Measurements from ENCODE around the gene ZNF417. TPM values are rescaled to one million over a fixed set of nuclear protein-coding genes. Genes with fewer than 3 reads are reported as not detected.
A peak's percentile ranks its signal among the peaks of the same experiment; 100 is the strongest.
"Not testable (repeated sequence)": the region's sequence is repeated elsewhere in the genome, so short reads cannot be mapped to it uniquely, and the experiment has no call there.

Gene ZNF417
- total and polyA plus RNA-seq, 11 donors: 3.8 to 15.6 (median 8.9) TPM

GRCh38 chr19:57872450-57872849, 43.9 kb downstream of the ZNF417 start:
- no peak overlapping the region for H3K27ac ChIP-seq
- H3K4me3 ChIP-seq: no peak overlapping the region
- no peak for DNase-seq
- no peaks in the 10 kb centered on the region for H3K4me1 ChIP-seq
- H3K9me3 ChIP-seq: peaks cover 0 to 97% (median 66%) of the 10 kb centered on the region in 12 donors
- no peak for ATAC-seq
- TF ChIP-seq, protein P1, sequence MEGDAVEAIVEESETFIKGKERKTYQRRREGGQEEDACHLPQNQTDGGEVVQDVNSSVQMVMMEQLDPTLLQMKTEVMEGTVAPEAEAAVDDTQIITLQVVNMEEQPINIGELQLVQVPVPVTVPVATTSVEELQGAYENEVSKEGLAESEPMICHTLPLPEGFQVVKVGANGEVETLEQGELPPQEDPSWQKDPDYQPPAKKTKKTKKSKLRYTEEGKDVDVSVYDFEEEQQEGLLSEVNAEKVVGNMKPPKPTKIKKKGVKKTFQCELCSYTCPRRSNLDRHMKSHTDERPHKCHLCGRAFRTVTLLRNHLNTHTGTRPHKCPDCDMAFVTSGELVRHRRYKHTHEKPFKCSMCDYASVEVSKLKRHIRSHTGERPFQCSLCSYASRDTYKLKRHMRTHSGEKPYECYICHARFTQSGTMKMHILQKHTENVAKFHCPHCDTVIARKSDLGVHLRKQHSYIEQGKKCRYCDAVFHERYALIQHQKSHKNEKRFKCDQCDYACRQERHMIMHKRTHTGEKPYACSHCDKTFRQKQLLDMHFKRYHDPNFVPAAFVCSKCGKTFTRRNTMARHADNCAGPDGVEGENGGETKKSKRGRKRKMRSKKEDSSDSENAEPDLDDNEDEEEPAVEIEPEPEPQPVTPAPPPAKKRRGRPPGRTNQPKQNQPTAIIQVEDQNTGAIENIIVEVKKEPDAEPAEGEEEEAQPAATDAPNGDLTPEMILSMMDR (IDR thresholded peaks at IDR 0.05): no peak
- TF ChIP-seq POLR2A (IDR thresholded peaks at IDR 0.05): no peak
- peaks cover 0 to 63% (median 17%) of the 10 kb centered on the region in 9 donors for H3K36me3 ChIP-seq
- intact Hi-C loops (cut with DNase I): no loop called here
- no peaks in the 10 kb centered on the region for H3K27me3 ChIP-seq

- peaks cover 4 to 63% (median 36%) of the 10 kb centered on the region in 9 donors for H3K36me3 ChIP-seq
- WGBS, 4 donors: 86 to 99% (median 97%) methylated on average over 2 of the region's 2 CpGs
Measured at GRCh38 chr19:57870225-57870624, 46.2 kb downstream of the ZNF417 start.

GRCh38 chr19:57869655-57870054, 46.7 kb downstream of the ZNF417 start:
- DNase-seq: peak in 1 of 5 donors; percentile 26
- intact Hi-C loops (cut with DNase I); H3K4me3 ChIP-seq; H3K27me3 ChIP-seq; H3K4me1 ChIP-seq; H3K27ac ChIP-seq: not testable (repeated sequence)
- H3K36me3 ChIP-seq: peaks cover 4 to 66% (median 41%) of the 10 kb centered on the region in 9 donors
- ATAC-seq: peak in 3 of 4 donors; percentile 18 to 48 (median 33)
- WGBS, 4 donors: 69 to 88% (median 81%) methylated on average over 6 of the region's 6 CpGs
- peaks cover 0 to 100% (median 62%) of the 10 kb centered on the region in 12 donors for H3K9me3 ChIP-seq

More at GRCh38 chr19:57870225-57870624, 46.2 kb downstream of the ZNF417 start:
- Histone ChIP-seq H3K4me3 (no peak overlapping the region), H3K27ac (no peak overlapping the region), H3K27me3 (no peaks in the 10 kb centered on the region), H3K4me1 (no peaks in the 10 kb centered on the region), H3K9me3 (peaks cover 0 to 97% (median 64%) of the 10 kb centered on the region in 12 donors)
- DNase-seq (no peak), ATAC-seq (no peak)
- TF ChIP-seq POLR2A (IDR thresholded peaks at IDR 0.05): no peak
- TF ChIP-seq, protein P1 (IDR thresholded peaks at IDR 0.05): no peak
- intact Hi-C loops (cut with DNase I): no loop called here

- H3K27ac ChIP-seq: no peak overlapping the region
- DNase-seq (no peak), ATAC-seq (no peak)
- intact Hi-C loops (cut with DNase I): no loop called here
- H3K36me3 ChIP-seq: peaks cover 10 to 66% (median 52%) of the 10 kb centered on the region in 9 donors
- no peaks in the 10 kb centered on the region for H3K4me1 ChIP-seq
- peaks cover 0 to 93% (median 49%) of the 10 kb centered on the region in 12 donors for H3K9me3 ChIP-seq
- no peak overlapping the region for H3K4me3 ChIP-seq
- no peaks in the 10 kb centered on the region for H3K27me3 ChIP-seq
- 90 to 93% (median 91%) methylated on average over 7 of the region's 7 CpGs for WGBS, 4 donors
- TF ChIP-seq, protein P1 (IDR thresholded peaks at IDR 0.05): no peak
- no peak for TF ChIP-seq POLR2A (IDR thresholded peaks at IDR 0.05)
Measured at GRCh38 chr19:57867868-57868492, 48.4 kb downstream of the ZNF417 start.

Other genes starting within 250 kb of the ZNF417 start
- gene ZSCAN4, start 247.7 kb downstream of the ZNF417 start, total RNA-seq: under 1 TPM in 1 of 9 donors, not detected in 8; 0.14 TPM
- under 1 TPM; 0.03 to 0.11 TPM for gene ZSCAN4, start 247.7 kb downstream of the ZNF417 start, polyA plus RNA-seq
- gene ZNF551, start 234.6 kb downstream of the ZNF417 start, total RNA-seq: 10 to 100 TPM in 1 of 9 donors, 1 to 10 TPM in 8; 3.0 to 11.3 (median 4.3) TPM
- 1 to 10 TPM; 2.4 to 3.9 TPM for gene ZNF551, start 234.6 kb downstream of the ZNF417 start, polyA plus RNA-seq
- gene ZNF154, start 207.4 kb downstream of the ZNF417 start, total RNA-seq: 1 to 10 TPM; 1.4 to 5.3 (median 4.0) TPM
- 1 to 10 TPM; 1.4 to 4.3 TPM for gene ZNF154, start 207.4 kb downstream of the ZNF417 start, polyA plus RNA-seq
- gene ZNF671, start 189.0 kb downstream of the ZNF417 start, total RNA-seq: 10 to 100 TPM in 2 of 9 donors, 1 to 10 TPM in 7; 5.1 to 10.7 (median 7.6) TPM
- gene ZNF671, start 189.0 kb downstream of the ZNF417 start, polyA plus RNA-seq: 1 to 10 TPM; 4.6 to 4.9 TPM
- gene ZNF776, start 169.8 kb downstream of the ZNF417 start, total RNA-seq: 10 to 100 TPM in 7 of 9 donors, 1 to 10 TPM in 2; 8.1 to 17.3 (median 12.9) TPM
- gene ZNF776, start 169.8 kb downstream of the ZNF417 start, polyA plus RNA-seq: 1 to 10 TPM; 4.8 to 9.6 TPM
- 10 to 100 TPM in 7 of 9 donors, 1 to 10 TPM in 2; 6.7 to 13.3 (median 11.9) TPM for gene ZNF586, start 146.9 kb downstream of the ZNF417 start, total RNA-seq
- gene ZNF586, start 146.9 kb downstream of the ZNF417 start, polyA plus RNA-seq: 1 to 10 TPM; 8.5 to 9.2 TPM
- gene ZNF552, start 101.7 kb downstream of the ZNF417 start, total RNA-seq: 1 to 10 TPM; 2.6 to 5.2 (median 3.9) TPM
- 1 to 10 TPM; 1.7 to 3.4 TPM for gene ZNF552, start 101.7 kb downstream of the ZNF417 start, polyA plus RNA-seq
- 1 to 10 TPM; 4.6 to 9.2 (median 6.5) TPM for gene ZNF587B, start 86.3 kb downstream of the ZNF417 start, total RNA-seq
- 1 to 10 TPM; 2.9 to 5.9 TPM for gene ZNF587B, start 86.3 kb downstream of the ZNF417 start, polyA plus RNA-seq
- gene ZNF587, start 66.7 kb downstream of the ZNF417 start, total RNA-seq: 10 to 100 TPM in 7 of 9 donors, 1 to 10 TPM in 2; 9.4 to 25.4 (median 15.0) TPM
- 10 to 100 TPM in 1 of 2 donors, 1 to 10 TPM in 1; 8.9 to 23.3 TPM for gene ZNF587, start 66.7 kb downstream of the ZNF417 start, polyA plus RNA-seq
- gene ZNF814, start 27.6 kb downstream of the ZNF417 start, total RNA-seq: 10 to 100 TPM in 6 of 9 donors, 1 to 10 TPM in 3; 8.7 to 16.4 (median 10.5) TPM
- 10 to 100 TPM; 10.3 to 20.9 TPM for gene ZNF814, start 27.6 kb downstream of the ZNF417 start, polyA plus RNA-seq
- 10 to 100 TPM in 6 of 9 donors, 1 to 10 TPM in 3; 6.3 to 17.0 (median 11.9) TPM for gene ZNF418, start 18.8 kb upstream of the ZNF417 start, total RNA-seq
- 1 to 10 TPM; 3.5 to 8.6 TPM for gene ZNF418, start 18.8 kb upstream of the ZNF417 start, polyA plus RNA-seq
- 10 to 100 TPM in 4 of 9 donors, 1 to 10 TPM in 5; 5.1 to 13.4 (median 9.7) TPM for gene ZNF256, start 31.1 kb upstream of the ZNF417 start, total RNA-seq
- gene ZNF256, start 31.1 kb upstream of the ZNF417 start, polyA plus RNA-seq: 1 to 10 TPM; 5.6 to 6.0 TPM
- gene C19orf18, start 57.9 kb upstream of the ZNF417 start, total RNA-seq: 1 to 10 TPM; 1.0 to 2.8 (median 2.3) TPM
- gene C19orf18, start 57.9 kb upstream of the ZNF417 start, polyA plus RNA-seq: 1 to 10 TPM in 1 of 2 donors, under 1 TPM in 1; 0.40 to 4.5 TPM
- gene ZNF606, start 86.2 kb upstream of the ZNF417 start, total RNA-seq: 10 to 100 TPM in 7 of 9 donors, 1 to 10 TPM in 2; 7.8 to 14.3 (median 12.2) TPM
- gene ZNF606, start 86.2 kb upstream of the ZNF417 start, polyA plus RNA-seq: 10 to 100 TPM in 1 of 2 donors, 1 to 10 TPM in 1; 6.4 to 10.7 TPM
- gene ZSCAN1, start 117.4 kb upstream of the ZNF417 start, total RNA-seq: not detected
- under 1 TPM in 1 of 2 donors, not detected in 1; 0.14 TPM for gene ZSCAN1, start 117.4 kb upstream of the ZNF417 start, polyA plus RNA-seq
- gene ZNF135, start 142.7 kb upstream of the ZNF417 start, total RNA-seq: 1 to 10 TPM; 2.1 to 4.5 (median 3.4) TPM
- 1 to 10 TPM; 2.0 to 3.9 TPM for gene ZNF135, start 142.7 kb upstream of the ZNF417 start, polyA plus RNA-seq
- gene ZSCAN18, start 181.6 kb upstream of the ZNF417 start, total RNA-seq: 100 to 1,000 TPM in 1 of 9 donors, 10 to 100 TPM in 8; 45.1 to 114 (median 73.4) TPM
- 10 to 100 TPM; 41.9 to 71.8 TPM for gene ZSCAN18, start 181.6 kb upstream of the ZNF417 start, polyA plus RNA-seq
- 10 to 100 TPM in 2 of 9 donors, 1 to 10 TPM in 7; 7.4 to 10.9 (median 9.0) TPM for gene ZNF329, start 234.2 kb upstream of the ZNF417 start, total RNA-seq
- gene ZNF329, start 234.2 kb upstream of the ZNF417 start, polyA plus RNA-seq: 10 to 100 TPM in 1 of 2 donors, 1 to 10 TPM in 1; 2.4 to 10.2 TPM